Measurements from ENCODE around the gene RALGAPA2. TPM values are rescaled to one million over a fixed set of nuclear protein-coding genes. Genes with fewer than 3 reads are reported as not detected.

The RALGAPA2 gene
- total and polyA plus RNA-seq, 2 experiments from 2014 or later = 13.1 to 43.4 TPM

DNA sequence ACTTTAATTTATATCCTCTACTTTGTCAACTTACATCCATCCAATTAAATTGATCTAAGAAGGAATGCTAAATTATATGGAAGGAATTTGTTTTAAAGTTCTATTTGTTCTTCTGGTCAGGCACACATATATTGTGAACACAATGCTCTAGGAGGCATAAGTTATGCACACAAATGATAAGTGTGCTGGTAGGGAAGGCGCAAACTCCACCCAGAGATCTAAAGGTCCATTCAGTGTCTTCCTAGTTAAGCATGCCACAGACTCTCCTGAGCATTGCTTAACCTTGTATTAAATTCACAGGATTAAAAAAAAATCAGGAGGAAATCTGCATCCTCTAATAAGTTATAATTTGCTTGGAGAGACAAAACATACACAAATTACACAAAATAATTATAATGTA, 127.3 kb downstream of the RALGAPA2 start (continued):
- TF ChIP-seq, protein P1, sequence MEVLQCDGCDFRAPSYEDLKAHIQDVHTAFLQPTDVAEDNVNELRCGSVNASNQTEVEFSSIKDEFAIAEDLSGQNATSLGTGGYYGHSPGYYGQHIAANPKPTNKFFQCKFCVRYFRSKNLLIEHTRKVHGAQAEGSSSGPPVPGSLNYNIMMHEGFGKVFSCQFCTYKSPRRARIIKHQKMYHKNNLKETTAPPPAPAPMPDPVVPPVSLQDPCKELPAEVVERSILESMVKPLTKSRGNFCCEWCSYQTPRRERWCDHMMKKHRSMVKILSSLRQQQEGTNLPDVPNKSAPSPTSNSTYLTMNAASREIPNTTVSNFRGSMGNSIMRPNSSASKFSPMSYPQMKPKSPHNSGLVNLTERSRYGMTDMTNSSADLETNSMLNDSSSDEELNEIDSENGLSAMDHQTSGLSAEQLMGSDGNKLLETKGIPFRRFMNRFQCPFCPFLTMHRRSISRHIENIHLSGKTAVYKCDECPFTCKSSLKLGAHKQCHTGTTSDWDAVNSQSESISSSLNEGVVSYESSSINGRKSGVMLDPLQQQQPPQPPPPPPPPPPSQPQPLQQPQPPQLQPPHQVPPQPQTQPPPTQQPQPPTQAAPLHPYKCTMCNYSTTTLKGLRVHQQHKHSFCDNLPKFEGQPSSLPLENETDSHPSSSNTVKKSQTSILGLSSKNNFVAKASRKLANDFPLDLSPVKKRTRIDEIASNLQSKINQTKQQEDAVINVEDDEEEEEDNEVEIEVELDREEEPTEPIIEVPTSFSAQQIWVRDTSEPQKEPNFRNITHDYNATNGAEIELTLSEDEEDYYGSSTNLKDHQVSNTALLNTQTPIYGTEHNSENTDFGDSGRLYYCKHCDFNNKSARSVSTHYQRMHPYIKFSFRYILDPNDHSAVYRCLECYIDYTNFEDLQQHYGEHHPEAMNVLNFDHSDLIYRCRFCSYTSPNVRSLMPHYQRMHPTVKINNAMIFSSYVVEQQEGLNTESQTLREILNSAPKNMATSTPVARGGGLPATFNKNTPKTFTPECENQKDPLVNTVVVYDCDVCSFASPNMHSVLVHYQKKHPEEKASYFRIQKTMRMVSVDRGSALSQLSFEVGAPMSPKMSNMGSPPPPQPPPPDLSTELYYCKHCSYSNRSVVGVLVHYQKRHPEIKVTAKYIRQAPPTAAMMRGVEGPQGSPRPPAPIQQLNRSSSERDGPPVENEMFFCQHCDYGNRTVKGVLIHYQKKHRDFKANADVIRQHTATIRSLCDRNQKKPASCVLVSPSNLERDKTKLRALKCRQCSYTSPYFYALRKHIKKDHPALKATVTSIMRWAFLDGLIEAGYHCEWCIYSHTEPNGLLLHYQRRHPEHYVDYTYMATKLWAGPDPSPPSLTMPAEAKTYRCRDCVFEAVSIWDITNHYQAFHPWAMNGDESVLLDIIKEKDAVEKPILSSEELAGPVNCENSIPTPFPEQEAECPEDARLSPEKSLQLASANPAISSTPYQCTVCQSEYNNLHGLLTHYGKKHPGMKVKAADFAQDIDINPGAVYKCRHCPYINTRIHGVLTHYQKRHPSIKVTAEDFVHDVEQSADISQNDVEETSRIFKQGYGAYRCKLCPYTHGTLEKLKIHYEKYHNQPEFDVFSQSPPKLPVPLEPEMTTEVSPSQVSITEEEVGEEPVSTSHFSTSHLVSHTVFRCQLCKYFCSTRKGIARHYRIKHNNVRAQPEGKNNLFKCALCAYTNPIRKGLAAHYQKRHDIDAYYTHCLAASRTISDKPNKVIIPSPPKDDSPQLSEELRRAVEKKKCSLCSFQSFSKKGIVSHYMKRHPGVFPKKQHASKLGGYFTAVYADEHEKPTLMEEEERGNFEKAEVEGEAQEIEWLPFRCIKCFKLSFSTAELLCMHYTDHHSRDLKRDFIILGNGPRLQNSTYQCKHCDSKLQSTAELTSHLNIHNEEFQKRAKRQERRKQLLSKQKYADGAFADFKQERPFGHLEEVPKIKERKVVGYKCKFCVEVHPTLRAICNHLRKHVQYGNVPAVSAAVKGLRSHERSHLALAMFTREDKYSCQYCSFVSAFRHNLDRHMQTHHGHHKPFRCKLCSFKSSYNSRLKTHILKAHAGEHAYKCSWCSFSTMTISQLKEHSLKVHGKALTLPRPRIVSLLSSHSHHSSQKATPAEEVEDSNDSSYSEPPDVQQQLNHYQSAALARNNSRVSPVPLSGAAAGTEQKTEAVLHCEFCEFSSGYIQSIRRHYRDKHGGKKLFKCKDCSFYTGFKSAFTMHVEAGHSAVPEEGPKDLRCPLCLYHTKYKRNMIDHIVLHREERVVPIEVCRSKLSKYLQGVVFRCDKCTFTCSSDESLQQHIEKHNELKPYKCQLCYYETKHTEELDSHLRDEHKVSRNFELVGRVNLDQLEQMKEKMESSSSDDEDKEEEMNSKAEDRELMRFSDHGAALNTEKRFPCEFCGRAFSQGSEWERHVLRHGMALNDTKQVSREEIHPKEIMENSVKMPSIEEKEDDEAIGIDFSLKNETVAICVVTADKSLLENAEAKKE (CRISPR knock-in tag; IDR thresholded peaks at IDR 0.05) = no peak

DNA sequence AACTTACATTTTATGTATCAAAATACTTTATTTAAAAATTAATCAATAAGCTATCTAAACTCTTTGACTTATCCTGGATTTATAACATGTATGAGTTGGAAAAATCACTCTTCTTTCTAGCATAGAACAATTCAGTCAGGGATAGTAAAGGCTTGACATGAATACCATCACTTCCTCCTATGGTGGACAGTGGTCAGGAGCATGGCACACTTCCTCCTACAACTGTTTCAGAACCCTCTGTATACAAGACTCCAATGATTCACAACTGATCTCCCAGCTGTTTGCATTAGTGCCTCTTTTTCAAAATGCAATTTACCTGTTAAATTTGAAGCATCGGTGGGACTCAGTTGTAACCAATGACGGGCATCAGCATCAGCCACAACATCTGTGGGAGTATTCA, 129.7 kb downstream of the RALGAPA2 start:
- no peak overlapping the region for H3K27ac Mint-ChIP-seq
- Histone ChIP-seq H3K4me3 (no peak overlapping the region), H3K36me3 (ENCODE audit: insufficient read depth) (peaks cover 4% of the 10 kb centered on the region; the same call in 1 of the 2 replicates), H2AFZ (no peak overlapping the region), H4K20me1 (replicated peaks; ENCODE audit: insufficient read depth) (no peaks in the 10 kb centered on the region), H3K79me2 (replicated peaks; ENCODE audit: insufficient read depth) (no peaks in the 10 kb centered on the region), H3K9me2 (ENCODE audit: insufficient read depth) (no peaks in the 10 kb centered on the region), H3K4me1 (ENCODE audit: insufficient read depth) (peaks cover 6% of the 10 kb centered on the region; the same call in 1 of the 2 replicates), H3K4me2 (no peak overlapping the region), H3F3A (replicated peaks; ENCODE audit: low read depth) (no peaks in the 10 kb centered on the region), H3K27me3 (ENCODE audit: insufficient read depth) (no peaks in the 10 kb centered on the region), H3K27ac (ENCODE audit: low read depth) (no peak overlapping the region)
- DNase-seq (ENCODE audit: low spot score) = no peak
- peaks cover 23% of the 10 kb centered on the region for H3K36me3 Mint-ChIP-seq (ENCODE audit: low read depth)
- H3K4me1 Mint-ChIP-seq = peaks cover 15% of the 10 kb centered on the region
- ATAC-seq = no peak
- no peaks in the 10 kb centered on the region; the same call in 1 of the 3 replicates for H3K9me3 Mint-ChIP-seq
- H3K4me3 Mint-ChIP-seq = no peak overlapping the region
- no peaks in the 10 kb centered on the region for H3K27me3 Mint-ChIP-seq (ENCODE audit: insufficient read depth, low read depth, poor library complexity)
- no peak for TF ChIP-seq EZH2phosphoT487 (IDR thresholded peaks at IDR 0.05; ENCODE audit: unreplicated experiment)
- no peak for TF ChIP-seq NANOG (IDR thresholded peaks at IDR 0.05; ENCODE audit: borderline replicate concordance)
- no peak for TF ChIP-seq ZNF331 (CRISPR knock-in tag; IDR thresholded peaks at IDR 0.05; ENCODE audit: low read depth)
- TF ChIP-seq EZH2 (IDR thresholded peaks at IDR 0.05; ENCODE audit: low read depth, unreplicated experiment) = no peak
- TF ChIP-seq STAT1 (IDR thresholded peaks at IDR 0.05; ENCODE audit: unreplicated experiment) = no peak
- TF ChIP-seq ZNF114 (CRISPR knock-in tag; IDR thresholded peaks at IDR 0.05) = no peak
- TF ChIP-seq, protein P1 (CRISPR knock-in tag; IDR thresholded peaks at IDR 0.05) = no peak
- TF ChIP-seq, protein P2, sequence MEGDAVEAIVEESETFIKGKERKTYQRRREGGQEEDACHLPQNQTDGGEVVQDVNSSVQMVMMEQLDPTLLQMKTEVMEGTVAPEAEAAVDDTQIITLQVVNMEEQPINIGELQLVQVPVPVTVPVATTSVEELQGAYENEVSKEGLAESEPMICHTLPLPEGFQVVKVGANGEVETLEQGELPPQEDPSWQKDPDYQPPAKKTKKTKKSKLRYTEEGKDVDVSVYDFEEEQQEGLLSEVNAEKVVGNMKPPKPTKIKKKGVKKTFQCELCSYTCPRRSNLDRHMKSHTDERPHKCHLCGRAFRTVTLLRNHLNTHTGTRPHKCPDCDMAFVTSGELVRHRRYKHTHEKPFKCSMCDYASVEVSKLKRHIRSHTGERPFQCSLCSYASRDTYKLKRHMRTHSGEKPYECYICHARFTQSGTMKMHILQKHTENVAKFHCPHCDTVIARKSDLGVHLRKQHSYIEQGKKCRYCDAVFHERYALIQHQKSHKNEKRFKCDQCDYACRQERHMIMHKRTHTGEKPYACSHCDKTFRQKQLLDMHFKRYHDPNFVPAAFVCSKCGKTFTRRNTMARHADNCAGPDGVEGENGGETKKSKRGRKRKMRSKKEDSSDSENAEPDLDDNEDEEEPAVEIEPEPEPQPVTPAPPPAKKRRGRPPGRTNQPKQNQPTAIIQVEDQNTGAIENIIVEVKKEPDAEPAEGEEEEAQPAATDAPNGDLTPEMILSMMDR (conservative IDR thresholded peaks at IDR 0.05; ENCODE audit: low read depth in 2 of 2) = no peak
